Muscle of leg (tissue), 11 donors: Measurements from ENCODE around the gene DOC2B. TPM values are rescaled to one million over a fixed set of nuclear protein-coding genes. Genes with fewer than 3 reads are reported as not detected.
"Not testable (repeated sequence)": the region's sequence is repeated elsewhere in the genome, so short reads cannot be mapped to it uniquely, and the experiment has no call there.

Experiments
- DNase-seq: peaks from one replicate; pipeline ENCODE4 v3.0.0; 2013
- H3K27ac ChIP-seq: one replicate; pipeline ENCODE4 v1.5.1; 2013; ENCODE audit warnings: mild to moderate bottlenecking, low read length, control low read depth
- H3K27me3 ChIP-seq: one replicate; pipeline ENCODE4 v1.6.1; 2013; ENCODE audit warnings: low read length; ENCODE audit not compliant: control insufficient read depth, insufficient read depth
- H3K36me3 ChIP-seq: one replicate; pipeline ENCODE4 v1.6.1; 2013; ENCODE audit warnings: low read length; ENCODE audit not compliant: control insufficient read depth, insufficient read depth
- H3K4me1 ChIP-seq: one replicate; pipeline ENCODE4 v1.6.1; 2013; ENCODE audit warnings: low read length; ENCODE audit not compliant: control insufficient read depth, insufficient read depth
- H3K4me3 ChIP-seq: one replicate; pipeline ENCODE4 v1.5.1; 2013; ENCODE audit warnings: low read length, control low read depth
- H3K9me3 ChIP-seq: replicated peaks from 2 replicates; pipeline ENCODE4 v1.6.1; 2013; ENCODE audit warnings: low read depth, low read length; ENCODE audit not compliant: control insufficient read depth
- whole genome bisulfite sequencing: methylation state at CpG from one replicate; pipeline ENCODE4 v1.1.5; 2013; ENCODE audit warnings: missing lambda C conversion rate; ENCODE audit not compliant: insufficient coverage; 5-methylcytosine and 5-hydroxymethylcytosine counted together
- polyA plus RNA-seq, 8 donors: library from polyadenylated mRNA; unstranded; fragments of 120-200 nt; gene quantifications; one replicate each; pipeline versions ENCODE4 v1.2.1 to v1.2.3, GENCODE V29; 2013; ENCODE audit warnings: inconsistent platforms in 1 of 8, low replicate concordance in 1 of 8; ENCODE audit not compliant: insufficient read length in 8 of 8, insufficient read depth in 1 of 8
- total RNA-seq: library from RNA; stranded (reverse); fragments of 120-200 nt; gene quantifications from one replicate; pipeline ENCODE4 v1.2.4, GENCODE V29; 2013

The DOC2B gene
- total and polyA plus RNA-seq, 9 donors: 2.4 to 6.5 (median 4.5) TPM

GRCh38 chr17:213286-214105, 32.0 kb upstream of the DOC2B start:
- peaks cover 4% of the 10 kb centered on the region for H3K9me3 ChIP-seq
- H3K4me3 ChIP-seq: no peak overlapping the region
- DNase-seq: no peak
- WGBS: 83% methylated on average over 15 of the region's 25 CpGs
- H3K27me3 ChIP-seq: no peaks in the 10 kb centered on the region
- H3K4me1 ChIP-seq: peaks cover 10% of the 10 kb centered on the region
- no peak overlapping the region for H3K27ac ChIP-seq
- H3K36me3 ChIP-seq: no peaks in the 10 kb centered on the region

GRCh38 chr17:210402-210801, 29.0 kb upstream of the DOC2B start:
- Histone ChIP-seq H3K36me3 (no peaks in the 10 kb centered on the region), H3K9me3 (peaks cover 4% of the 10 kb centered on the region), H3K4me1 (peaks cover 8% of the 10 kb centered on the region), H3K4me3 (no peak overlapping the region), H3K27me3 (no peaks in the 10 kb centered on the region), H3K27ac (no peak overlapping the region)
- no peak for DNase-seq
- 100% methylated on average over 4 of the region's 8 CpGs for WGBS

GRCh38 chr17:208429-208828, 27.0 kb upstream of the DOC2B start:
- WGBS: 98% methylated on average over 4 of the region's 8 CpGs

GRCh38 chr17:207775-208174, 26.3 kb upstream of the DOC2B start:
- peaks cover 4% of the 10 kb centered on the region for H3K9me3 ChIP-seq
- no peaks in the 10 kb centered on the region for H3K4me1 ChIP-seq
- no peaks in the 10 kb centered on the region for H3K27me3 ChIP-seq
- no peaks in the 10 kb centered on the region for H3K36me3 ChIP-seq
- H3K27ac ChIP-seq: no peak overlapping the region
- DNase-seq: no peak
- no peak overlapping the region for H3K4me3 ChIP-seq
- WGBS: 78% methylated on average over 7 of the region's 8 CpGs

More at GRCh38 chr17:208429-208828, 27.0 kb upstream of the DOC2B start:
- Histone ChIP-seq H3K4me3 (no peak overlapping the region), H3K27ac (no peak overlapping the region), H3K4me1 (no peaks in the 10 kb centered on the region), H3K36me3 (no peaks in the 10 kb centered on the region), H3K9me3 (peaks cover 4% of the 10 kb centered on the region), H3K27me3 (no peaks in the 10 kb centered on the region)
- DNase-seq: no peak

- H3K27me3 ChIP-seq: peaks cover 3% of the 10 kb centered on the region
- H3K36me3 ChIP-seq: no peaks in the 10 kb centered on the region
- peaks cover 4% of the 10 kb centered on the region for H3K9me3 ChIP-seq
- no peak overlapping the region for H3K4me3 ChIP-seq
- no peak for DNase-seq
- no peak overlapping the region for H3K27ac ChIP-seq
- no peaks in the 10 kb centered on the region for H3K4me1 ChIP-seq
- 95% methylated on average over 37 of the region's 37 CpGs for WGBS
Measured at GRCh38 chr17:206941-207560, 25.6 kb upstream of the DOC2B start.

GRCh38 chr17:206484-206883, 25.0 kb upstream of the DOC2B start:
- H3K36me3 ChIP-seq, H3K27me3 ChIP-seq, H3K4me3 ChIP-seq, H3K4me1 ChIP-seq, H3K9me3 ChIP-seq, H3K27ac ChIP-seq, DNase-seq: not testable (repeated sequence)
- WGBS: 94% methylated on average over 27 of the region's 27 CpGs

GRCh38 chr17:205817-206216, 24.4 kb upstream of the DOC2B start:
- H3K9me3 ChIP-seq: peaks cover 4% of the 10 kb centered on the region
- DNase-seq: no peak
- H3K27ac ChIP-seq: no peak overlapping the region
- H3K4me1 ChIP-seq: no peaks in the 10 kb centered on the region
- no peaks in the 10 kb centered on the region for H3K36me3 ChIP-seq
- no peak overlapping the region for H3K4me3 ChIP-seq
- WGBS: 50% methylated on average over 1 of the region's 6 CpGs
- peaks cover 5% of the 10 kb centered on the region for H3K27me3 ChIP-seq

- peaks cover 10% of the 10 kb centered on the region for H3K27me3 ChIP-seq
- no peak overlapping the region for H3K4me3 ChIP-seq
- 43% methylated on average over 9 of the region's 10 CpGs for WGBS
- no peaks in the 10 kb centered on the region for H3K36me3 ChIP-seq
- H3K9me3 ChIP-seq: peaks cover 4% of the 10 kb centered on the region
- H3K27ac ChIP-seq: no peak overlapping the region
- H3K4me1 ChIP-seq: peaks cover 6% of the 10 kb centered on the region
- no peak for DNase-seq
Measured at GRCh38 chr17:205148-205669, 23.8 kb upstream of the DOC2B start.

GRCh38 chr17:204427-205147, 23.1 kb upstream of the DOC2B start:
- Histone ChIP-seq H3K27me3 (peaks cover 15% of the 10 kb centered on the region), H3K4me3 (no peak overlapping the region), H3K4me1 (peaks cover 12% of the 10 kb centered on the region), H3K27ac (no peak overlapping the region), H3K36me3 (no peaks in the 10 kb centered on the region), H3K9me3 (peaks cover 4% of the 10 kb centered on the region)
- no peak for DNase-seq
- 29% methylated on average over 8 of the region's 11 CpGs for WGBS

- 79% methylated on average over 23 of the region's 23 CpGs for WGBS
- H3K9me3 ChIP-seq: peaks cover 4% of the 10 kb centered on the region
- H3K27me3 ChIP-seq: peaks cover 15% of the 10 kb centered on the region
- no peak for DNase-seq
- no peak overlapping the region for H3K27ac ChIP-seq
- no peak overlapping the region for H3K4me3 ChIP-seq
- peaks cover 16% of the 10 kb centered on the region for H3K4me1 ChIP-seq
- H3K36me3 ChIP-seq: no peaks in the 10 kb centered on the region
Measured at GRCh38 chr17:202501-202951, 21.1 kb upstream of the DOC2B start.
